Stomach (tissue), 4 donors: Measurements from ENCODE around the gene FRYL.

ENCODE experiments used
- EP300 ChIP-seq: sonication (generic); formaldehyde crosslinking; IDR thresholded peaks from one replicate; pipeline ENCODE4 v1.6.1; 2017; ENCODE audit warnings: antibody characterized with exemption
- POLR2A ChIP-seq, 4 donors: fragments of 450-650 bp; IDR thresholded peaks; one replicate each; pipeline ENCODE4 v1.6.1; 2016; ENCODE audit warnings: antibody characterized with exemption in 4 of 4, control low read depth in 2 of 4, mild to moderate bottlenecking in 1 of 4, moderate library complexity in 1 of 4
- POLR2AphosphoS5 ChIP-seq, 3 donors: sonication (generic); formaldehyde crosslinking; IDR thresholded peaks; one replicate each; pipeline ENCODE4 v1.6.1; 2016; ENCODE audit warnings: antibody characterized with exemption in 3 of 3
- TF ChIP-seq, protein P1 (sequence below), 7 experiments: fragments of 450-650 bp in 4 of 7; fragments of 200-600 bp in 3 of 7; sonication (generic) in 3 of 7; IDR thresholded peaks; one replicate each; pipeline ENCODE4 v1.5.1; 2016 to 2019; ENCODE audit warnings: antibody characterized with exemption in 7 of 7, control low read depth in 2 of 7, mild to moderate bottlenecking in 1 of 7

- TF ChIP-seq, protein P1, sequence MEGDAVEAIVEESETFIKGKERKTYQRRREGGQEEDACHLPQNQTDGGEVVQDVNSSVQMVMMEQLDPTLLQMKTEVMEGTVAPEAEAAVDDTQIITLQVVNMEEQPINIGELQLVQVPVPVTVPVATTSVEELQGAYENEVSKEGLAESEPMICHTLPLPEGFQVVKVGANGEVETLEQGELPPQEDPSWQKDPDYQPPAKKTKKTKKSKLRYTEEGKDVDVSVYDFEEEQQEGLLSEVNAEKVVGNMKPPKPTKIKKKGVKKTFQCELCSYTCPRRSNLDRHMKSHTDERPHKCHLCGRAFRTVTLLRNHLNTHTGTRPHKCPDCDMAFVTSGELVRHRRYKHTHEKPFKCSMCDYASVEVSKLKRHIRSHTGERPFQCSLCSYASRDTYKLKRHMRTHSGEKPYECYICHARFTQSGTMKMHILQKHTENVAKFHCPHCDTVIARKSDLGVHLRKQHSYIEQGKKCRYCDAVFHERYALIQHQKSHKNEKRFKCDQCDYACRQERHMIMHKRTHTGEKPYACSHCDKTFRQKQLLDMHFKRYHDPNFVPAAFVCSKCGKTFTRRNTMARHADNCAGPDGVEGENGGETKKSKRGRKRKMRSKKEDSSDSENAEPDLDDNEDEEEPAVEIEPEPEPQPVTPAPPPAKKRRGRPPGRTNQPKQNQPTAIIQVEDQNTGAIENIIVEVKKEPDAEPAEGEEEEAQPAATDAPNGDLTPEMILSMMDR (IDR thresholded peaks at IDR 0.05) = no peak
- TF ChIP-seq EP300 (no peak), POLR2A (IDR thresholded peaks at IDR 0.05) (no peak), POLR2AphosphoS5 (IDR thresholded peaks at IDR 0.05) (no peak)
Observed at GRCh38 chr4:48686369-48686768, 93.7 kb downstream of the FRYL start.
